Mucosa of descending colon (tissue), 3 donors: Measurements from ENCODE around the gene COL11A2. TPM values are rescaled to one million over a fixed set of nuclear protein-coding genes. Genes with fewer than 3 reads are reported as not detected.

Experiments
- ATAC-seq: fragments of 200-7000 bp; cut with Tn5 transposase; one replicate; pipeline ENCODE4 v1.9.1; 2020; ENCODE audit warnings: mild to moderate bottlenecking, moderate library complexity
- DNase-seq, 3 donors: peaks; one replicate each; pipeline ENCODE4 v3.0.0-alpha.2; 2020
- H3K36me3 ChIP-seq: fragments of 200-600 bp; one replicate; pipeline ENCODE4 v1.8.0; 2021; ENCODE audit warnings: low read depth, mild to moderate bottlenecking
- H3K4me1 ChIP-seq: fragments of 200-600 bp; one replicate; pipeline ENCODE4 v1.8.0; 2021; ENCODE audit warnings: low read depth, mild to moderate bottlenecking
- H3K4me3 ChIP-seq: fragments of 200-600 bp; one replicate; pipeline ENCODE4 v1.8.0; 2021; ENCODE audit warnings: mild to moderate bottlenecking
- H3K9me3 ChIP-seq: fragments of 200-600 bp; one replicate; pipeline ENCODE4 v1.8.0; 2021; ENCODE audit warnings: mild to moderate bottlenecking
- intact Hi-C, 2 donors: fragments of 100-400 bp; cut with DNase I in 1 of 2; cut with micrococcal nuclease in 1 of 2; formaldehyde crosslinking; loops; one replicate each; pipeline versions ENCODE4 v1.11.0 to v1.11.1; 2022; cut with DNase I, micrococcal nuclease
- microRNA-seq: library from miRNA; unstranded; fragments of <30 nt; microRNA quantifications from one replicate; pipeline ENCODE4, GENCODE V29; 2019
- total RNA-seq, 3 donors: library from RNA; stranded (reverse); fragmentation: NEBNext Ultra II Directional in 2 of 3; extraction: Animal tissue kit (Norgen Biotek cat#: 25700) in 2 of 3; gene quantifications; one replicate each; pipeline versions ENCODE4 v1.2.1 to v1.2.4, GENCODE V29; 2021 to 2023
- TF ChIP-seq, protein P1 (sequence below): fragments of 200-600 bp; IDR thresholded peaks from one replicate; pipeline ENCODE4 v1.8.0; 2022; ENCODE audit warnings: antibody characterized with exemption, mild to moderate bottlenecking
- donor health status: DM: no; HTN: no; CAD: no; lungs with moderate emphysema.
- donor health status: DM: no; HTN: no; CAD: no.
- donor health status: DM: no; HTN: yes; CAD: no.

The COL11A2 gene
- total RNA-seq, 3 donors from 2014 or later: 0.27 to 1.1 (median 0.52) TPM

DNA sequence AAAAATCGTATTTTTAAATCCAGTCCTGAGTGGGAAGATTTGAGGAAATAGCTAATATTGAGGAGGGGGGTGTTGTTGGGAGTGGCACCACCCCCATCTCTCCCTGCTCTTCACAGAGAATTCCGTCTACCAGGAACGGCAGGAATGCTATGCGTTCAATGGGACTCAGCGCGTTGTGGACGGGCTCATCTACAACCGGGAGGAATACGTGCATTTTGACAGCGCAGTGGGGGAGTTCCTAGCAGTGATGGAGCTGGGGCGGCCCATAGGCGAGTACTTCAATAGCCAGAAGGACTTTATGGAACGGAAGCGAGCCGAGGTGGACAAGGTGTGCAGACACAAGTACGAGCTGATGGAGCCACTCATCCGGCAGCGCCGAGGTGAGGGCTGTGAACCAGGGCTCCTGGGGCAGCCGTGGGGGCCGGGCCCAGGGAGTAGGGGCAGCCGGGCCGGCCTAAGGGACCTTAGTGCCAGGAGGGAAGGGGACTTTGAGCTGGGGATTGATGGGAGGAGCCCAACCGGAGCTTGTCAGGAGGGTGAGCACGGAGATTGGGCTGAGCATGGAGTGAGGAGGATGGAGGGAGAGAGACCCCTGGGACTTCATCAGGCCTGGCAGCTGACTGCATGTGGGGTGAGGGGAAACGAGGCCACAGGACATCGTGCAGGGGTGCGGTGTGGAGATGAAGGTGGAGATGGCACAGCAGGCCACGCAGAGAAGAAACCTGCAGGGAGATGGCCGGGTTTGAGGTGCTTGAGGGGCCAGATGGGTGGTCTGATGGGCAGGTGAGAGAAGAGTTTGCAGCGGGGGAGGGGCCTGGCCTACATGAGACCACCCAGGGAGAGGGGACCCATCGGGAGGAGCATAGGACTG, 75.2 kb downstream of the COL11A2 start:
- Histone ChIP-seq H3K36me3 (no peaks in the 10 kb centered on the region), H3K4me1 (no peaks in the 10 kb centered on the region), H3K4me3 (no peak overlapping the region), H3K9me3 (no peaks in the 10 kb centered on the region)
- intact Hi-C loops: loop anchor here (5.0 to 10.0 kb wide), 2 partner anchors 128 to 130 kb away; no protein-coding TSS in a partner anchor
- DNase-seq: no peak
- TF ChIP-seq, protein P1, sequence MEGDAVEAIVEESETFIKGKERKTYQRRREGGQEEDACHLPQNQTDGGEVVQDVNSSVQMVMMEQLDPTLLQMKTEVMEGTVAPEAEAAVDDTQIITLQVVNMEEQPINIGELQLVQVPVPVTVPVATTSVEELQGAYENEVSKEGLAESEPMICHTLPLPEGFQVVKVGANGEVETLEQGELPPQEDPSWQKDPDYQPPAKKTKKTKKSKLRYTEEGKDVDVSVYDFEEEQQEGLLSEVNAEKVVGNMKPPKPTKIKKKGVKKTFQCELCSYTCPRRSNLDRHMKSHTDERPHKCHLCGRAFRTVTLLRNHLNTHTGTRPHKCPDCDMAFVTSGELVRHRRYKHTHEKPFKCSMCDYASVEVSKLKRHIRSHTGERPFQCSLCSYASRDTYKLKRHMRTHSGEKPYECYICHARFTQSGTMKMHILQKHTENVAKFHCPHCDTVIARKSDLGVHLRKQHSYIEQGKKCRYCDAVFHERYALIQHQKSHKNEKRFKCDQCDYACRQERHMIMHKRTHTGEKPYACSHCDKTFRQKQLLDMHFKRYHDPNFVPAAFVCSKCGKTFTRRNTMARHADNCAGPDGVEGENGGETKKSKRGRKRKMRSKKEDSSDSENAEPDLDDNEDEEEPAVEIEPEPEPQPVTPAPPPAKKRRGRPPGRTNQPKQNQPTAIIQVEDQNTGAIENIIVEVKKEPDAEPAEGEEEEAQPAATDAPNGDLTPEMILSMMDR: no peak
- ATAC-seq: no peak

DNA sequence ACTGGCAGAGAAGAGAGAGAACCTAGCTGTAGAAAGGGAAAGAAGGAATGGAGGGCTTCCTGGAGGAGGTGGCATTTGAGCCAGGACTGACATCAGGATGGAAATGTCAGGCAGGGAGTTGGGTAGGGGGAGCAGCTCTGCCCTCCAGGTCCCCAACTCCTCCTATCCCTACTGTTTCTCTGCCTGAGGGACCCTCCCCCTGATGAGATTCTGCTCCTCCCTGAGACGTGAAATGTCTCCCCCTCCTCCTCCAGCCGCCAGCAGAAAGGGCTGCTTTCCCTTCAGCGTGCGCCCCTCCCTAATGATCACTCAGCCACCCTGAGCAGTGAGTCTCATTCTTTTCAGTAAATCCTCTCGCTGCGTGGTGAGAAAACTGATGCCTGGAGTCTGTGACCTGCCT, 75.8 kb downstream of the COL11A2 start:
- H3K9me3 ChIP-seq: no peaks in the 10 kb centered on the region
- intact Hi-C loops: loop anchor here (5.0 to 10.0 kb wide), 2 partner anchors 128 to 131 kb away; no protein-coding TSS in a partner anchor
- no peak overlapping the region for H3K4me3 ChIP-seq
- no peaks in the 10 kb centered on the region for H3K4me1 ChIP-seq
- no peak for DNase-seq
- TF ChIP-seq, protein P1: no peak
- H3K36me3 ChIP-seq: no peaks in the 10 kb centered on the region
- ATAC-seq: no peak

DNA sequence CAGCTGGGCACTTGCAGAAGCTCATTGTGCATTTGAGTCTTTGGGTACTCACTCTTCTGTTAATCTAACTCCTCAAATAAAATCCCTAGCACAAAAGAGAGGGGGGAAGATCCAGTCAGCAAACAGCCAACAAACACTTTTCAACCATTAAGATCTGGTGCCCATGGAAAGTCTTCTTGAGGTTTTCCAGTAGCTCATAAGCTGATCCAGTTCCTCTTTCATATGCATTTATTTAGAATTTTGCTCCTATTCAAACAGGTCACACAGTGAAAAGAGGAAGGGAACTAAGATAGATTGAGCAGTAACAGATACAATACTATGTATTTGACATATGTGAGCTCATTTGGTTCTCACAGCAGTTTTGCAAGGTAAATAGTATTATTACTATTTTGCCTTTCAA, 77.9 kb downstream of the COL11A2 start:
- Histone ChIP-seq H3K9me3 (no peaks in the 10 kb centered on the region), H3K4me1 (no peaks in the 10 kb centered on the region), H3K4me3 (no peak overlapping the region), H3K36me3 (no peaks in the 10 kb centered on the region)
- TF ChIP-seq, protein P1: no peak
- intact Hi-C loops: loop anchor here in 1 of 2 donors (10.0 kb wide), 1 partner anchor 130 kb away; no protein-coding TSS in a partner anchor
- ATAC-seq (no peak), DNase-seq (no peak)

DNA sequence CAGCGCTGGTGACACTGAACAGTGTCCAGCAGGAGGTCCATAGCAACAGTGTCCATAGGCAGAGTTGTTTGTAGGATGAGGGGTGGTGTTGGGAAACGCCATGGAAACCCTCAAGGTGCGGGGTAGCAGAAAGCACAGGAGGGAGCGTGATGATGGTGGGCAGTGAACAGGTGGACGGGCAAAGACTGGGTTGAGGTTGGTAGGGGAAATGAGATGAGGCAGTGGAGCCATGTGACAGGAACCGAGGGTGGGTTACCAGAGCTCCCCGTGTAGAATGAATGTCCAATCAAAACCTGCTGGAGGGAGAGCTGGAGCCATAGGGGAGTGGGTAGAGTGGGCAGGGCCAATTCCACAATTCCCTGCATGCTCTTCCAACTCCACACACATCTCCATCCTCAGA, 78.5 kb downstream of the COL11A2 start:
- ATAC-seq (no peak), DNase-seq (no peak)
- H3K9me3 ChIP-seq: no peaks in the 10 kb centered on the region
- intact Hi-C loops: loop anchor here in 1 of 2 donors (10.0 kb wide), 1 partner anchor 131 kb away; no protein-coding TSS in a partner anchor
- H3K4me3 ChIP-seq: no peak overlapping the region
- TF ChIP-seq, protein P1: no peak
- H3K4me1 ChIP-seq: no peaks in the 10 kb centered on the region
- no peaks in the 10 kb centered on the region for H3K36me3 ChIP-seq

Small RNA genes within 50 kb of the gene (microRNA-seq; reads per million reads assigned to microRNA genes)
- gene MIR219A1: 7.7 reads per million, percentile 30 among the genes with 10 or more reads in this experiment

Other genes with a start within 250 kb of the COL11A2 start
- 10 to 100 TPM; 12.4 to 48.5 (median 27.7) TPM for gene HLA-DMA, start 239.4 kb downstream of the COL11A2 start, total RNA-seq
- gene BRD2, start 223.9 kb downstream of the COL11A2 start, total RNA-seq: 100 to 1,000 TPM; 133 to 195 (median 168) TPM
- gene HLA-DOA, start 182.9 kb downstream of the COL11A2 start, total RNA-seq: 1 to 10 TPM; 1.8 to 4.0 (median 3.2) TPM
- gene HLA-DPA1, start 118.8 kb downstream of the COL11A2 start, total RNA-seq: 10 to 100 TPM; 46.6 to 62.0 (median 49.9) TPM
- gene HLA-DPB1, start 116.5 kb downstream of the COL11A2 start, total RNA-seq: 10 to 100 TPM; 31.2 to 55.0 (median 51.2) TPM
- 10 to 100 TPM; 45.4 to 51.1 (median 51.1) TPM for gene RXRB, start 8.2 kb upstream of the COL11A2 start, total RNA-seq
- 100 to 1,000 TPM in 2 of 3 donors, 10 to 100 TPM in 1; 96.9 to 159 (median 106) TPM for gene SLC39A7, start 8.4 kb upstream of the COL11A2 start, total RNA-seq
- 10 to 100 TPM; 12.3 to 23.2 (median 19.7) TPM for gene HSD17B8, start 12.2 kb upstream of the COL11A2 start, total RNA-seq
- 10 to 100 TPM; 28.4 to 45.1 (median 30.3) TPM for gene RING1, start 16.0 kb upstream of the COL11A2 start, total RNA-seq
- gene VPS52, start 79.4 kb upstream of the COL11A2 start, total RNA-seq: 10 to 100 TPM; 58.2 to 82.6 (median 72.7) TPM
- 1,000 to 10,000 TPM; 1,579 to 1,936 (median 1,680) TPM for gene RPS18, start 79.6 kb upstream of the COL11A2 start, total RNA-seq
- gene B3GALT4, start 84.7 kb upstream of the COL11A2 start, total RNA-seq: 10 to 100 TPM; 21.6 to 41.7 (median 24.2) TPM
- 10 to 100 TPM; 25.5 to 37.9 (median 30.9) TPM for gene WDR46, start 96.8 kb upstream of the COL11A2 start, total RNA-seq
- gene PFDN6, start 97.1 kb upstream of the COL11A2 start, total RNA-seq: 10 to 100 TPM; 37.9 to 50.1 (median 40.2) TPM
- gene RGL2, start 106.5 kb upstream of the COL11A2 start, total RNA-seq: 10 to 100 TPM; 26.4 to 64.6 (median 38.9) TPM
- 100 to 1,000 TPM; 179 to 321 (median 258) TPM for gene TAPBP, start 121.6 kb upstream of the COL11A2 start, total RNA-seq
- gene ZBTB22, start 125.3 kb upstream of the COL11A2 start, total RNA-seq: 10 to 100 TPM; 18.5 to 23.7 (median 20.1) TPM
- gene DAXX, start 130.5 kb upstream of the COL11A2 start, total RNA-seq: 10 to 100 TPM; 34.7 to 46.1 (median 39.7) TPM
- 10 to 100 TPM in 1 of 3 donors, 1 to 10 TPM in 2; 3.5 to 21.1 (median 6.3) TPM for gene KIFC1, start 199.4 kb upstream of the COL11A2 start, total RNA-seq
- gene PHF1, start 218.5 kb upstream of the COL11A2 start, total RNA-seq: 10 to 100 TPM; 29.9 to 96.5 (median 38.1) TPM
- gene CUTA, start 225.6 kb upstream of the COL11A2 start, total RNA-seq: 100 to 1,000 TPM; 146 to 163 (median 151) TPM
- 10 to 100 TPM in 1 of 3 donors, 1 to 10 TPM in 2; 8.1 to 39.8 (median 8.8) TPM for gene SYNGAP1, start 227.6 kb upstream of the COL11A2 start, total RNA-seq